ENCODE measurements around the gene SP8.
"Not testable (repeated sequence)": the region's sequence is repeated elsewhere in the genome, so short reads cannot be mapped to it uniquely, and the experiment has no call there.

SP8 gene

DNA sequence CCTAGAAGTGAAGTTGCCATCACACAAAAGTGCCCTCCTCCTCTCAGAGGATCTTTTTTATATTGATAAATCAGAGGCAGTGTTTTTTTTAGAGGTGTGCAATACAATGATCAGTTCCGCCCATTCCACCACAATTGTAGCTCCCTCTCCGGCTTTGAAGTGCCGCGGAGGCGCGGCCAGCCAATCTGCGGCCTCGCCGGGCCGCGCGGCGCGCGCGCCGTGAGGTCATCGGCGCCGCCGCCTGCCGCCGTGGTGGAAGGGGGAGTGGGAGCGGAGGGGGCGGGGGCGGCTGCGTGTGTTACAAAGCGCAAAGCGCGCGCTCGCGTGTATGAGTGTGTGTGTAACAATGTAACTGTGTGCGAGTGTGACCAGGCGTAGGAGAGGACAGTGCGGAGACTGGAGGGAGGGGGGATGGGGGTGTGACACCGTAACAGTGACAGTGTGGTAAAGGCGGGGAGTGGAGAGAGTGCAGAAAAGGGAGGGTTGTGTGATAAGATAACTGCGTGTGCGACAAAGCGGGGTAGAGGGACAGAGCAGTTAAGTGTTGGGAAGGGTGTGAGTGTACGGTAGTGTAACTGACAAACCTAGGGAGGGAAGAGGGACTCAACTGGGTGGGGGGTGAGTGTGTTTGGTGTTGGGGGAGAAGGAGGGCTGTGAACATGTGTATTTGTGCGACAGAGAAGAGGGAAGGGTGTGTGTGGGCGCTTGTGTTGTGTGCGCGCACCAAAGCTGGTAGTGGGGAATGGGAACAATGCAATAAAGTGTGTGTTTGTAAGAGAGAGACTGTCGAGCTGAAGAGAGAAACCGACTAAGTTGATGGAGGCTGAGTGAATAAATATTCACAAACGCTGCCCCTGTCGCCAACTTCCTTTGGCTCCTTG lies at the start of gene SP8:
TSS of gene SP8 (minus strand) at position 108 of the 881 bp plus-strand sequence. CDS start at position 20, 88 bp downstream.
- no peak for DNase-seq (ENCODE audit: low read depth in 2 of 2)

DNA sequence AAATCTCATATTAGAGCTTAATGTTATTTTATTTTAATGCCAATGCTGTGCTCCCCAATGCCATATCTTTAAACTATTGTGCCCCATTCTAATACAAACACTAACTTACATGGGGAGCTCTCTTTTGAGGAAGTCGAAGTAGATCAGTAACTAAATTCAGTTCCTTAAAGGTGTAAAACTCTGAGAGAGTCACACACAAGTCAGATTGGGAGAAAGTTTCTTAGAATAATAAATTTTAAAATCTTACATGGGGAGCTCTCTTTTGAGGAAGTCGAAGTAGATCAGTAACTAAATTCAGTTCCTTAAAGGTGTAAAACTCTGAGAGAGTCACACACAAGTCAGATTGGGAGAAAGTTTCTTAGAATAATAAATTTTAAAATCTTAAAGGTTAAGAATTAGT lies 49.7 kb upstream of the SP8 start:
- DNase-seq (ENCODE audit: low read depth in 2 of 2), result not testable (repeated sequence)

DNA sequence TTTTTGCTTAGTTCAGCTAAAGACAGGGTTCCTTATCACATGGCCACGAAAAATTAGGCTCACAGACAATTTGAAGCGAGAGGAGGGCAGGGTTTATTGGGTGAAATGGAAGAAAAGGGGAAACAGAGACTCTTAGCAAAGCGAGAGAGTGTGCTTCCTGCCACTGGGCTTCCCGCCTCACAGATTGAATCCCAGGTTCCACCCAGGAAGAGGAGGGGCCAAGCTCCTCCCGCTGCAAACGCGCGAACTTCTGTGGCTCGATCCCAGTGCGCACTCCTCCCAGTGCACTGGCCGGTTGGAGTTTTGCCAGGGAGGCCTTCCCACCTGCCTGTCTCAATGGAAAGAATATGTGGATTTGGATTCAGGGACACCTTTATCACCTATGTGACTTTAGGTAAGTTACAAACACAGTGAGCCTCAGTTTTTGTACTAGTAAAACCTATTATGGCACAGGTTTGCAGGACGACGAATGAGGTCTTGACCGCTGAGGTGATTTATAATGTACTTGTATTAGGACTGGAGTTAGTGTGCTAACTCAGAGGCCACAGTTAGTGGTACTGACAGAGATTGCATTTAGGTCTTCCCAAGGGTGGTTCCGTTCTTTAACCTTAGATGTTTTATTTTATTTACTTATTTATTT lies 48.5 kb upstream of the SP8 start:
- DNase-seq (ENCODE audit: low read depth in 2 of 2), result no peak

DNA sequence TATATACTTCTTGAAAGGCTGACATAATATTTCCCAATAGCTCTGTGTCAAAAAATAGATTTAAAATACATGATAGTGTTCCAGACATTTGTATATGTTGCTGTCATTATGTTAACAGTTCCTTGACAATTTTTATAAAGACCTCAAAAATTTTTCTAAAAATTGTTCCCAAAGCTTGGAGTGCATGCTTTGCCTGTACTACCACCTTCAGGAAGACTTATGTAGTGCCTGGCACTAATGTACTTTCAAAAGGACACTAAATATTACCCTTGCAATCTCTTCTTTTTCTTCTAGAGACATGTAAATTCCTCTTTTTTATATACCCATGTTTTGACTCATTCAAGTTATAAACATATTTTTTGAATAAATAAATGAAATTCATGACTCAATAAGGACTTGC lies 48.0 kb upstream of the SP8 start:
- DNase-seq (ENCODE audit: low read depth in 2 of 2), result no peak

DNA sequence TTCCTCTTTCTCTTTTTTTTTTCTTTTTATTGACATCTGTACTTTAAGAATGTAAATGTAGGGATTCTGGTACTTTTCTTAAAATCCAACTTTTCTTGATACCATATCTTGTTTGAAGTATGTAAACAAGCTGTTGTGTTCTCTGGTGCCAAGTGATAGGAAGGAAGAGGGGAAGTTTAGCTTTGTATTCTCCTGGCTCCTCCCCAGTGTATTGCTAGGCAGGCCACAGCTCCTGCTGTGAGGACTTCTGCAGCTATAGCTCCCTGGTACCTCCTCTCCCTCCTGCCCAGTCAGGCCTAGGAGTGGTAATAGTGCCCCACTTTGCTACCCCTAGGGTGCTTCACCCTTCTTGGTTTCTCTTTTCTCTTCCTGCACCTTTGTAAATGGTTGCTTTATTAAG lies 45.3 kb upstream of the SP8 start:
- no peak for DNase-seq (ENCODE audit: low read depth in 2 of 2)

DNA sequence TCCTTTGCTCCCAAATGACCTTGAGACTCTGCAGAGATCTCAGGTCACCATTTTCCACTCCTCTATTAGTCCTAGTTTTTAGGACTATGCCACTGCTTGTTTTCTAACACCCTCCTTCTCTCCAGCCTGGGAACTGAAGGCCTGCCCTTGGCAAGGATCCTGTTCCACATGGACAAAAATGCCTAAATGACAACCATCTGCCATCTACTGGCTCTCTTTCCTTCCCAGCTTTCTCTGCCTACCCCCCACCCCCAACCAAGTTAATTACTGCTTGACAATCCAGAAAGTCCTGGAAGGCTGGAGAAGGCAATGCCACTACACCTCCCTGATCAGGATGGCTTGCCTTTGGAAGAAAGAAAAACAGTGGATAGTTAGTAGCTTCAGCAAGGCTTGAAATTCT lies 44.8 kb upstream of the SP8 start:
- DNase-seq (ENCODE audit: low read depth in 2 of 2), result no peak

DNA sequence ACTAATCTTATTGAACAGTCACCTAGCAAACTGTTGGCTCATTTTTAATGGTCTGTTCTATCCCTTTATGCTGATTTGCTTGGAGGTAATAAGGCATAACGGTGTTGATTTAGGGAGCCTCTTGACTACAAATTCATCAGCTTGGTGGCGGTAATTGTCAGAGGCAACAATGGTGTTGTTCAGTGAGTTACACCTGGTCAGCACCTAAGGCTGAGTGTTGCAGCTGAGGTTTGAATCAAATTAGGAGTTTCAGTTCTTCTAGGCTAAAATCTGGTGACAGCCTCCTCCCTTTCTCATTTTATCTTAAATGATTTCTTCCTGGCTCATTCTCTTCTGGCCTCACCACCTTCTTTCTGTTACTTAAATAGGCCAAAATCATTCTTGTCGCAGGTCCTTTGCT lies 42.3 kb upstream of the SP8 start:
- no peak for DNase-seq (ENCODE audit: low read depth in 2 of 2)

DNA sequence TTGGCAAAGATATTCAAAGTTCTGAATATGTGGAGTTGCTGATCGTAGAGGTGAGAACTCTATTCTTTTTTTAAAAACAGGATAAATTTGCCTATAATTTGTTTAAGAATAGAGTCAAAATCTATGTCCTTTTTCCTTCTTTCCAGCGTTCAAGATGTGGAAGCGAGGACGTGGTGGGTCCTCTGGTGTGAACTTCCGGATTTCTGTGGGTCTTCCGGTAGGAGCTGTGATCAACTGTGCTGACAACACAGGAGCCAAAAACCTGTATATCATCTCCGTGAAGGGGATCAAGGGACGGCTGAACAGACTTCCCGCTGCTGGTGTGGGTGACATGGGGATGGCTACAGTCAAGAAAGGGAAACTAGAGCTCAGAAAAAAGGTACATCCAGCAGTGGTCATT lies 40.5 kb upstream of the SP8 start:
- no peak for DNase-seq (ENCODE audit: low read depth in 2 of 2)

DNA sequence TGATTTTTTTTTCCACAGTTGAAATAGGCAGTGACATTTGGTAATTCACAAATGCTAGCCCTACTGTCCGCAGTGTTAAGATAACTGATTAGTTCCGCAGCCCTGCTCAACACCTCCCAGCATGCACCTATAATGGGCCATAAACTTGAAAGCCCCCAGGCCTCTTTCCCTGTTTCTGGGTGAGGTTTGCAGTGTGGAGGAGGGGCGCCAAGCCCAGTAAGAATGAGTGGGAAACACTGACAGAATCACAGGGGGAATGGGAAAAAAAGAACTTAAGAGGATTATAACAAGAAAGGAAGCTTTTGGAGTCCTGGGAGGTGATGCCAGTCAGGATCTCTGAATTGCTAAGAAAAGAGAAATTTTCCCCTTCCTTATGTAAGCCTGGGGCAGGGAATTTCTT lies 39.6 kb upstream of the SP8 start:
- no peak for DNase-seq (ENCODE audit: low read depth in 2 of 2)

DNA sequence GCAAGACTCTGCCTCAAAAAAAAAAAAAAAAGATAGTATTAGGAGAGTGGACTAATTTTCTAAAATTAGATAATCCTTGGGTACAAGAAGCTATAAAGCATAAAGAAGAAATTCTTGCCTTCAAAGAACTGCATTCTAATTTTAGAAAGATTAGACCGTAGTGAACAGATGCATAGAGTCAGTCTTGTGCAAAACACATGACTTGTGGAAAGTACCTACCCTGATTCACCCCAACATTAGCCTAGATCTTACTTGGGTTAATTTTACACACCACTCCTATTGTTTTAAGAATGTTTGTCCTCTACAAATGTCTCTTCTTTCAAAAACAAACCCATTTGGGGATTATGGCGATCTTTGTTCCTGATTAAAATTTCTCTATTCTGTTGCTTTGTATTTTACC lies 38.9 kb upstream of the SP8 start:
- DNase-seq (ENCODE audit: low read depth in 2 of 2), result no peak

DNA sequence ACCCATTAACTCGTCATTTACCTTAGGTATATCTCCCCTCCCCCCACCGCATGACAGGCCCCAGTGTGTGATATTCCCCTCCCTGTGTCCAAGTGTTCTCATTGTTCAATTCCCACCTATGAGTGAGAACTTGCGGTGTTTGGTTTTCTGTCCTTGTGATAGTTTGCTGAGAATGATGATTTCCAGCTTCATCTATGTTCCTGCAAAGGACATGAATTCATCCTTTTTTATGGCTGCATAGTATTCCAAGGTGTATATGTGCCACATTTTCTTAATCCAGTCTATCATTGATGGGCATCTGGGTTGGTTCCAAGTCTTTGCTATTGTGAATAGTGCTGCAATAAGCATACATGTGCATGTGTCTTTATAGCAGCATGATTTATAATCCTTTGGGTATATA lies 34.7 kb upstream of the SP8 start:
- not testable (repeated sequence) for DNase-seq (ENCODE audit: low read depth in 2 of 2)

DNA sequence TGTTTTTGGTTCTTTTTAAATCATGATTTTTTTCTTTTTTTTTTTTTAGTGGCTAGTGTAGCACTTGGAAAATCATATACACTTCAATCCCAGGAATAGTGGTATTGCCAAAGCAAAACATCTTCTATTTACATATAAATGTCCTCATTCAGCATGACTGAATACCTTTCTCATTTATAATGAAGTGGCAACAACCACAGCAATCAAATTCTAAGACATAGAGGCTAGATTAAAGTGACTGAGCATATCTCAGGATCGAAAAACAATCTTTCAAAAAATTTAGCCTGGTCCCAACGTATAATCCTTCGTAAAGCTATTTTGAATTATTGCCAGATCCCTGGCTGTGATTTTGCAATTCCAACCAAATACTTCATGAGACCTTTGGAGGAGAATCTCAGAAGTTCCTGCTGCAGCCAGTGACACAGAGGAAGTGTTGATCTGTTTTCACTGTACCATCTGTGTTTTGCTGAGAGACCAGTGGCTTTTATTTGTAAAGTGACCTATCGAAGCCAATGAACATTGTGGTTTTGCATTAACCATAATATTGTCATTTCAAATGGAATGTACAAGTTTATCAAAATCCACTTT lies 29.8 kb upstream of the SP8 start:
- DNase-seq (ENCODE audit: low read depth in 2 of 2), result no peak

DNA sequence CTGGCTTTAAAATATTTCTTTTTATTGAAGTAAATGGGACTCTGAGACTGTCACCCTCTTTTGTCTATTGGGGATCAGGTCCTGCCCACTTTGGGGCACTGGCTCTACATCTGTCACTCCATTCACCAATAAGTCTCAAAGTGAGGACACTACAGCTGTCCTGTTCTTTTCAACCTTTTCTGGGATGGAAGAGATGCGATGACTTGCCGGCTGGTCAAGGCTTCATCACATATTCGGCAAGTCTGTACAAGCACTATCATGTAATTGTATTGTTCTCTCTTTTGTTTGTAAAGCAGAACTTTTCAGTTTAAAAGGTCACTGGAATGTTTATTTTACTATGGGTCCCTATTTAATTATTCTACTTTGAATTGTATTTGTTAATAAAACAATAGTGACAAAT lies 17.7 kb upstream of the SP8 start:
- no peak for DNase-seq (ENCODE audit: low read depth in 2 of 2)

DNA sequence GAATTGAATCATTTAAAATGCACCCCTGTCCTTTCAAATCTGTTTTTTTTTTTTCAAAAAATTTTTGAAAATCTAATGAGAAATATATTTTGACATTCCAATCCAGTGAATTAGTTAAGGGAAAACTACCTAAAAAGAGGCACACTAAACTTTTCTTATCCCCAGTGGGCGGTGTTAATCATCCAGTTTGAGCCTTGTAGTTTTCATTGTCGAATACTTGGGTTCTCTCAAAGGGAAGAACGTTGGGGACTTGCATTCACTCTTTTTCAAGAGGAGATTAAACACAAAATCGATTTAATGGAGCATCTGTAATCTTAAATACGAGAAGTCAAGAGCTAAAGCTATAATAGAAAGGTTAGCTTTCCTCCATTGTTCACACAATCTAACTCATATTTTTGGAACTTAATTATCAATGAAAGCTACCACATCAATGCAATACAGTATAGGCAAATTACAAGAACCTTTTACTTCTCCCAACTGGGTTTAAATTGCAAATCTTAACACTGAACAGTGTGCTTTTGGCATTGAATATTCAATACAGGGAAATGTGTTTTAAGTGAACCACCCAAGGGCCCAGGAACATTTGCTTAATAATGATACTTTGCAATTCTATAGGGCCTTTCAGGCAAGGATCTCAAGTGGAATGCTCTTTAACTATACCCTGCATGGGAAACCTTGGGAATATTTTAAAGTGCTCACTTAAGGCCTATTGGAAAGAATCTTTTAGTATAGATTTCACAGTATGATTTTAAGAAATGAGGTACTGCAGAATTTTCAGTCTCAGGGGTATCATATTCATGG lies 13.1 kb upstream of the SP8 start:
- DNase-seq (ENCODE audit: low read depth in 2 of 2), result no peak

DNA sequence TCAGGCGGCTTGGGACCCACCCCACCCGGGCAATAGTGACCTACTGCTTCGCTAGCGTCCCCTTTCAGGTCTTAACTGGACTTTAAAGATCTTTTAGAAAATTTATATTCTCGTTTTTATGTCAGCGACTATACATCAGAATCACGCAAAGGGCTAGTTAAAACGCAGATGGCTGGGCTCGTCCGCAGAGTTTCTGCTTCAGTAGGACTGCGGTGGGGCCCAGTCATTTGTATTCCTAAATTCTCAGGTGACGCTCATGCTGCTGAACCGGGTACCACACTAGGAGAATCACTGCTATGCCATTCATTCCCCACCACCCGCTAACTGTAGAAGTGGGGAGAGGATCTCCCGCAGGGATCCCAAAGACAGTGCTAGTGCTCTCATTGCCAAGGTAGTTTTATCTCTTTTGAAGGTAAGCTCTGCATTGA lies 12.0 kb upstream of the SP8 start:
- DNase-seq (ENCODE audit: low read depth in 2 of 2), result no peak

DNA sequence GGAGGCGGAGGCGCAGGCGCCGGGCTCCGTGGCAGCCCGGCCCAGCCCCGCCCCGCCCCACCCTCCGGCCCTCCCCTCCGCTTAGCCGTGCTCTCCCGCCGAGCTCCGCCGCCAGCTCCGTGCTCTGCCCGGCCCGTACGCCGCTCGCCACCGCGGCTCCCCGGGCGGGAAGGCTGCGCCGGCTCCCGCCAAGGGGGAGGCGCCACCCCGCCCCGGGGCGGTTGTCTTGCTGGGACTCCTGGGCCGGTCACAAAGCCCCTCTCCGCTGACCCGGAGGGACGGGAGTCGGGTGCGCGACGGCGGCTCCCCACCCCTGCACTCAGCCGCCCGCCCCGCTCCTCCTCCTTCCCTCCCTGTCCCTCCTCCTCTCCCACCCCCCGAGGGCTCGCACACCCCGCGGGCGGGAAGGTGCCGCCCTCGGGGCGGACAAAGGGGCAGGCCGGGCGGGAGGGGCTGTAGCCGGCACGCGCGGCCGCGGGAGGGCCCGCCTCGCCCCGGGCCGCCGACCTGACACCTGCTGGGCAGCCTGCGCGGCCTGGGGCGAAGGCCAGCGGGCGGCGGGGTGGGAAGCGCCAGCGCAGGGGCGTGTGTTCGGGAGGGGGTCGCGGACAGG lies 11.5 kb upstream of the SP8 start:
- no peak for DNase-seq (ENCODE audit: low read depth in 2 of 2)

DNA sequence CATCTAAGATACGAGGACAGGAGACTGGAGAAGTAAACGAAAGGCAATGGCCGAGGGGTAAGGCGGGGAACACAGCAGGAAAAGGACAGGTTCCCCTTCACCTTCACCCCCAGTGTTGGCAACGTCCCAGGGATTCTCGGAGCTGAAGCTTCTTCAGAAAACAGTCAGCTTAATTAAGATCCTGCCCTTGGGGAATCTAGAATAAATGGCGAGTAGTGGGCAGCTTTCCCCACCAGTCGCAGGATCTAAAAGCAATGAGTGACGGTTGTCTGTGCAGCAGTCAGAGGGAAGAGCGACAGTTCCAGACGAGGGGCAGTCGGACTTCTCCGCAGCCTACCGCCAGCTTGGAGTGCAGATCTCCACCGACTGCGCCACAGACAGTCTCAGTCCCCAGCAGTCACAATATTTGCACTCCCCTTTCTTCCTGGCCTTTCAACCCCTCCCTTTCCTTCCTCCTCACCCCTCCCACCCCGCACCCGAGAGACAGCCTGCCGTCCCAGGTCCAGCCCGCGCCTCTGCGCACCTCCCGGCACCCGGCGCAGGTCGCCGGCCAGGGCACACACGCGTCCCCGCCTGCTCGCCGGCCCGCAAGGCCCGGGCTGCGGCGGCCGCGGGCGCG lies 10.9 kb upstream of the SP8 start:
- no peak for DNase-seq (ENCODE audit: low read depth in 2 of 2)

DNA sequence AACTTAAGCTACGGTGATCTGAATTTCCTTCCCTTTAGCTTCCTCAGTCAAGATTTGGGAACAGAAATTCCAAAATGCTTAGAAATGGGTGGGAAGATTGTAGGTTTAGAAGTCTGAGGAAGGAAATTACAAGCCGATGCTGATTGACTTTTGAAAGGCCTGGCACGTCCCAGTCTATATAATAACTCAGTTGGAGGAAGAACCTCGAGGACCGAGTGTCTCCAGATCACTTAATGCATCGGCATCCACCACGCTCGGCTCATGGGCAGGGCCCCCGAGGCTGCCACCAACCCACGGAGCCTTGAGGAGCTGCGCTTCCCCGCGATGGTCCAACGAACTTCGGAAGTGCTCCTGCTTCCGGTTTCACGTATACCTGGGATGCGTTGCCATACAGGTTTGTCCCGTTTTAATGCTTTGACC lies 10.4 kb upstream of the SP8 start:
- no peak for DNase-seq (ENCODE audit: low read depth in 2 of 2)

DNA sequence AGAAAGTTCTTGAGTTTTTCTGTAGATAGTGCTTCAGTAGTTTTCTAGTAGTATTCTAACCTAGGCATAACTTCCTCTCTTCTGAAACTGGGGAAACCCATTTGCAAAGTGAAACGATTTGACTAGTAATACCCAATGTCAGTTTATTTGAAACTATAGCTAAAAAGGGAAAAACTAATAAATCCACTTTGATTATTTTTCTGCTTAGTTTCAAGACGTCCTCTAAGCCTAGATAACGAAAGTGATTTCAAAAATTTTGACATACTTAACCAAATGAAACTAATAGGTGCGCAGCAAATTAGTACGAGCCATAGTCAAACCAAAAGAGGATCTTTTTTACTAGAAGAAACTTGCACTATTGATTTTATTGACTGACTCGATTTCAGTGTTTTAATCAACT lies 9.8 kb upstream of the SP8 start:
- no peak for DNase-seq (ENCODE audit: low read depth in 2 of 2)

DNA sequence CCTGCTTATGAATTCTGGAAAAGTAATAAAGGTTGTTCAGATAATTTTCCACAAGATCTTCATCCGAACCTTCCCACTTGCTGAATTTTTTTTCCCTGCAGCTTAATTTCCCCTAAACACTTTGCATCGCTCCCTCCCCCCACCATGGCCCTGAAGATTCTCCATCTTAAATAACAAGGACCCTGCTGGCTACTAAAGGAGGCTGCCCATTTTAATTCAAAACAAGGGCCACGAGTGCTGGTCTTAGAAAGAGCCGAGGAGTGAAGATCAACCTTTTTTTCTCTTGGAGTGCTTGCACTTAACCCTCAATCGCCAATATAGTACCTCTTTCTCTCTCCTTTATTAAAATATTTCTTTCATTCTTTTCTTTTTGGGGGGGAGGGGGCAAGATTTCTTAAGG lies 9.2 kb upstream of the SP8 start:
- DNase-seq (ENCODE audit: low read depth in 2 of 2), result no peak

DNA sequence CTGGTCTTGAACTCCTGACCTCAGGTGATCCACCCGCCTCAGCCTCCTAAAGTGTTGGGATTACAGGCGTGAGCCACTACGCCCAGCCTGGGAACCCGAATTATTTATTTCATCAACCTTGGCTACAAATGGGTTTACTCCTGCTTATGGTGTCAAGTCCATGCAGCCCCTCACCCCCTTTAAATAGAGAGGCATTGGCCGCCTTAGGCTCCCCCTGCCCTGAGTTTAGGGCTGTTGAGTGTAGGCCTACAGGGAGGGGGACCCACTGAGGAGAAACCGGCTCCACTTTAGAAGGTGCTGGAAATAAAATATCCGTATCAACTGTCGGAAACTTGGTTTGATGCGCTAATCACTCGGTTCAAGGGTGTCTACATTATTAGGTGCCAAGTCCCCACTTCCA lies 8.7 kb upstream of the SP8 start:
- no peak for DNase-seq (ENCODE audit: low read depth in 2 of 2)
